Prostate gland (tissue), 2 donors: ENCODE results near the gene GNGT2.

Experiments used
- POLR2A ChIP-seq: fragments of 450-650 bp; IDR thresholded peaks from one replicate; pipeline ENCODE4 v1.6.1; 2016; ENCODE audit warnings: antibody characterized with exemption, mild to moderate bottlenecking
- POLR2AphosphoS5 ChIP-seq: sonication (generic); formaldehyde crosslinking; IDR thresholded peaks from one replicate; pipeline ENCODE4 v1.6.1; 2017; ENCODE audit warnings: antibody characterized with exemption
- TF ChIP-seq, protein P1 (sequence below), 4 experiments: fragments of 200-600 bp in 2 of 4; fragments of 450-650 bp in 2 of 4; sonication (generic) in 2 of 4; IDR thresholded peaks; 1 replicate in 3 of 4; 2 replicates in 1 of 4; pipeline ENCODE4 v1.5.1; 2016 to 2019; ENCODE audit warnings: antibody characterized with exemption in 4 of 4, mild to moderate bottlenecking in 2 of 4, moderate library complexity in 2 of 4

DNA sequence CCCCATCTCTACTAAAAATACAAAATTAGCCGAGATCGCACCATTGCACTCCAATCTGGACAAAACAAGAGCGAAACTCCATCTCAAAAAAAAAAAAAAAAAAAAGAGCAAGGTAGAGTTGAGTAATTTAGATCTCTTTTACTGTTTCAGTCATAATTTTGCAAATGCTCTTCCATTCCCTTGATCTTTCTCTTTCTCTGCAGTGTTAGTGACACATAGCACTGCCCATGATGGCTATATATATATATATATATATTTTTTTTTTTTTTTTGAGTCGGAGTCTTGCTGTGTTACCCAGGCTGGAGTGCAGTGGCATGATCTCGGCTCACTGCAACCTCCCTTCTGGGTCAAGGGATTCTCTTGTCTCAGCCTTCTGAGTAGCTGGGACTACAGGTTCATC lies 32.4 kb upstream of the GNGT2 start:
- TF ChIP-seq, protein P1, sequence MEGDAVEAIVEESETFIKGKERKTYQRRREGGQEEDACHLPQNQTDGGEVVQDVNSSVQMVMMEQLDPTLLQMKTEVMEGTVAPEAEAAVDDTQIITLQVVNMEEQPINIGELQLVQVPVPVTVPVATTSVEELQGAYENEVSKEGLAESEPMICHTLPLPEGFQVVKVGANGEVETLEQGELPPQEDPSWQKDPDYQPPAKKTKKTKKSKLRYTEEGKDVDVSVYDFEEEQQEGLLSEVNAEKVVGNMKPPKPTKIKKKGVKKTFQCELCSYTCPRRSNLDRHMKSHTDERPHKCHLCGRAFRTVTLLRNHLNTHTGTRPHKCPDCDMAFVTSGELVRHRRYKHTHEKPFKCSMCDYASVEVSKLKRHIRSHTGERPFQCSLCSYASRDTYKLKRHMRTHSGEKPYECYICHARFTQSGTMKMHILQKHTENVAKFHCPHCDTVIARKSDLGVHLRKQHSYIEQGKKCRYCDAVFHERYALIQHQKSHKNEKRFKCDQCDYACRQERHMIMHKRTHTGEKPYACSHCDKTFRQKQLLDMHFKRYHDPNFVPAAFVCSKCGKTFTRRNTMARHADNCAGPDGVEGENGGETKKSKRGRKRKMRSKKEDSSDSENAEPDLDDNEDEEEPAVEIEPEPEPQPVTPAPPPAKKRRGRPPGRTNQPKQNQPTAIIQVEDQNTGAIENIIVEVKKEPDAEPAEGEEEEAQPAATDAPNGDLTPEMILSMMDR (IDR thresholded peaks at IDR 0.05), result no peak
- TF ChIP-seq POLR2A, result no peak
- TF ChIP-seq POLR2AphosphoS5, result no peak
